Measurements from ENCODE around the gene XCR1.
"Not testable (repeated sequence)": the region's sequence is repeated elsewhere in the genome, so short reads cannot be mapped to it uniquely, and the experiment has no call there.

Gene XCR1, protein sequence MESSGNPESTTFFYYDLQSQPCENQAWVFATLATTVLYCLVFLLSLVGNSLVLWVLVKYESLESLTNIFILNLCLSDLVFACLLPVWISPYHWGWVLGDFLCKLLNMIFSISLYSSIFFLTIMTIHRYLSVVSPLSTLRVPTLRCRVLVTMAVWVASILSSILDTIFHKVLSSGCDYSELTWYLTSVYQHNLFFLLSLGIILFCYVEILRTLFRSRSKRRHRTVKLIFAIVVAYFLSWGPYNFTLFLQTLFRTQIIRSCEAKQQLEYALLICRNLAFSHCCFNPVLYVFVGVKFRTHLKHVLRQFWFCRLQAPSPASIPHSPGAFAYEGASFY

DNA sequence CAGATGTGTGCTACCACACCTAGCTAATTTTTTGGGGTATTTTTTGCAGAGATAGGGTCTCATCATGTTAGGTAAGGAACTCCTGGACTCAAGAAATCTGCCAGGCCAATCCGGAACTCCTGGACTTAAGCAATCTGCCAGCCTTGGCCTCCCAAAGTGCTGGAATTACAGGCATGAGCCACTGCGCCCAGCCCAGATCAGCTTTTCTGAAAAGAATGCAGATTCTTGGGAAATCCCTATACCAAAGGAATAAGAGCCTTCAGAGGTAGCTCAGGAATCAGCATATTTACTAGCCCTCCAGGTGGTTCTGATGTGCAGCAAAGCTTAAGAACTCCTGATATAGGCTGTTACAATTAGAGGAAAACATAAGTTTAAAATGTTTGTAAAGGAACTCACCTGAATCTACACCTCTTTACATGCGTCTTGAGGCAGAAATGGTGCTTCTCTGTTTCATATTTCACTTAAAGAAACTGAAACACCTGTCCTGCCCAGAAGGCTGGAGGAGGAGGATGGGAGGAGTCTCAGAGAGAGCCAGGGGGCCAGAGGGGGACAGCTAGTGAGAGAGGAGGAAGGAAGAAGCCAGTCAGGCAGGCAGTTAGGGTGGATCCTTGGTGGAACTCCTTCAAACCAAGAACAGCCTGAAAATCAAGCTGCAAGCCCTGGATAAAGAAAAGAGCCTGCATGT lies at the start of gene XCR1:
Gene XCR1 (minus strand): TSS at position 463 of the 685 bp plus-strand sequence. CDS start 5,536 bp downstream, outside the sequence.
- no peak for DNase-seq

DNA sequence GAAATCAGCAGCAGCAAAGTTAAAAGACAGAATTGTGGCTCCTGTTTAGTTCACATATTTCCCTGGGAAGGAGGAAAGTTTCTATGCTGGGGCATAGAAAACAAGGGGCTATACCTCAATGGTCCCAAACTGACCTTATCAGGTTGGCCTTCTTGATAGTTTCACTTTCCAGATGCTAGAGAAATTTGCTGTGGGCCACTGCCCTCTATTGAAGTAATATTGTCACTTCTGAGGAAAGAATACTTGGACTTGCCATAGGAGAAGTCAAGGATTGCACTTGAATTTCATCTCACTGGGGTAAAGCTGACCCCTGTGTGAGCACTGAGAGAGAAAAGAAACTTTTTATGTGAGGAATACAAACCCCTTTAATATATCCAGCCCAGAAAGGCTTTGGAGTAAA lies 49.3 kb upstream of the XCR1 start:
- no peak for DNase-seq

DNA sequence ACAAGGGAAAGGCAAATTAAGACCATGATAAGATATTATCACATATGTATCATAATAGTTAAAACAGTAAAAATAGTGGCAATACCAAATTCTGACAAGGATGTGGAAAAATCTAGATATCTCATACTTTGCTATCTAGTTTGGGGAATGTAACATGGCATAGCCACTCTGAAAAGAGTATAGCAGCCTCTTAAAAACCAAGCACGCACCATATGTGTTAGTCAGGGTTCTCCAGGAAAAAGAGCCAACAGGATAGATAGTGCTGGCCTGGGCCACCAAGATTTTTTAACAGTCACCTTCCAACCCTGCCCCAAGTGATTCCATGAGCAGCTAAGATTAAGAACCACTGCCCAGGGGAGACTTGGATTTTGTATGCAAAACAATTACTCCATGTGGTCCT lies 48.5 kb upstream of the XCR1 start:
- no peak for DNase-seq

DNA sequence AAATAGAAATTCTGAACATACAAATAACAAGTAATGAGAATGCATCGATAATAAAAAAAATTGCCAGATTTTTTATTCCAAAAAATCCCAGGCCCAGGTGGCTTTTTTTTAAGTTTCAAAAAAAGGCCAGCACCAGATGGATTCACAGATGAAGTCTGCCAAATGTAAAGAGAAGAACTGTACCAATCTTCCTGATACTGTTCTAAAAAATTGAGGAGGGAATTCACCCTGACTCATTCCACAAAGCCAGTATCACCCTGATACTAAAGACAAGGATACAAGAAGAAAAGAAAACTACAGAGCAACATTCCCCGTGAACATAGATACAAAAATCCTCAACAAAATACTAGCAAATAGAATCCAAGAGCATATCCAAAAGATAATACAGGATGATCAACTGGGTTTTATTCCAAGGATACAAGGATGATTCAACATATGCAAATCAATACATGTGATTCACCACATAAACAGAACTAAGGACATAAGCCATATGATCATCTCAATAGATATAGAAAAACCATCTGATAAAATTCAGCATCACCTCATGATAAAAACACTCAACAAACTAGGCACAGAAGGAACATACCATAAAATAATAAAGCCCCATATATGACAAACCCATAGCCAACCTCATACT lies 44.1 kb upstream of the XCR1 start:
- DNase-seq = no peak

DNA sequence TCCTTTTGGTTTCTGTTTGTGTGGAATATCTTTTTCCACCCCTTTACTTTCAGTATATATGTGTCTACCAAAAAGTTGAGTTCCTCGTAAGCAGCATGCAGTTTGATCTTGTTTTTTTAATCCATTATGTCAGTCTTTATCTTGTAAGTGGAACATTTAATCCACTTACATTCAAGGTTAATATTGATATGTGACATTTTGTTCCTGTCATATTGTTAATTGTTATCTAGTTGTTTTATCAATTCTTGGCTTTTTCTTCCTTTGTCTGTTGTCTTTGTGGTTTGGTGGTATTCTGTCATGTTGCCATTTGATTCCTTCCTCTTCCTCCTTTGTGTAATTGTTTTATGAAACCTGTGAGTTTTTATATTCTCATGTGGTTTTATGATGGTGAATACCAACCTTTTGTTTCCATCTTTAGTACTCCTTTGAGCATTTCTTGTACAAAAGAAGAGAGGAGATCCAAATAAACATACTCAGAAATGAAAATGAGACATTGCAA lies 43.4 kb upstream of the XCR1 start:
- DNase-seq = no peak

DNA sequence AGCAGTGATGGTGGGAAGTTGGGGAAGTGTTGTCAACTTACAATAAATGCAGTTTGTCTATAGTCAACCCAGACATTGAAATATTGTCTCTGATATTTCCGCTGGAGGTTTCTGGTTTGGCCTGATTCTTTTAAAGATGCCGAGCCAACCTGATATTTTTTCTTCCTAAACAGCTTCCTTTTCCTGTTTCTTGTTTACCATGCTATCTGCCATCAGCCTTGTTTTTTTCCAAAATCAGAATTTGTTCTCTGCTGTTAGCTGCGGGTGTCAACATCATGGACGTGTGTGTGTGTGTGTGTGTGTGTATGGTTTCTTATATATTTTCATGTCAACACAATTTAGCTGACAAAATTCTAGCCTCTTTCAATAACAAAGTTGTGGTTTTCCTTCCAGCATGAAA lies 41.2 kb upstream of the XCR1 start:
- no peak for DNase-seq

DNA sequence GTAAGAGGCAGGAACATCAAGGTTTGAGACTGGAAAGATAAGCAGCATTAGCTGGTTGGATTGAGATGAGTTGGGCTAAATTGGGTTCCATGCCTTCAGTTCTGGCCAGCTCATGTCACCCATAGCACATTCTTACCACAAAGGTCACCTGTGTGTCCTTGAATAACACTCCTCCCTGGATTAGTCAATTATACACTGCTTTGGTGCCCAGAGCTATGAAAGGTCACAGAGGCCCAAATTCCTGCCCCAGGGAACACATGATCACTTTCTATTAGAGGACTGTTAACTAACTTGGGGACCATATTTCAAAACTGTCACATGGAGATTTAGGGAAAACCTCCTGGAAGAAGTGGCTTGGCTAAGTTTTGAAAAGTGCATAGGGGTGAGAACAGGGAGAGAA lies 40.1 kb upstream of the XCR1 start:
- no peak for DNase-seq

DNA sequence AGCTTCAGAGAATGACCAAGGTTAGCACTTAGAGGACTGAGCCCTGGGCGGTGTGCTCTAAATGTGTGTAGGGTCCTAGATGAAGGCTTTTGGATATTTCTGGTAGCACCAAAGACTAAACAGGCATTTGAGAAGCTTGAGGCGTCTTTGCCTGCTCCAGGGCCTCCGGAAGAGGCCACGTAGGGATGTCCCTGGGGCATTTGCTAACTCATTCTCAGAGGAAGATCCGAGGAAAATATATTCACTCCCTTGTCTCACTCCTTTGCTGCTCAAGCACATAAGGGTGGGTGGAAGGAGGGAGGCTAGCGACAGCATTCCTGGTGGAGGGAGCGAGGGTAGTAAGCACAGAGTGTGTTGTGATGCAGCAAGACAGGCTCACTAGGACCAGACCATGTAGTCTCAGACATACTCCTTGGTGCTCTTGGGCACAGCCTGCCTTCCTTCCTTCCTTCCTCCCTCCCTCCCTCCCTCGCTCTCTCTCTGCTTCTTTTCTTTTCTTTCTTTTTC lies 38.5 kb upstream of the XCR1 start:
- DNase-seq = no peak

DNA sequence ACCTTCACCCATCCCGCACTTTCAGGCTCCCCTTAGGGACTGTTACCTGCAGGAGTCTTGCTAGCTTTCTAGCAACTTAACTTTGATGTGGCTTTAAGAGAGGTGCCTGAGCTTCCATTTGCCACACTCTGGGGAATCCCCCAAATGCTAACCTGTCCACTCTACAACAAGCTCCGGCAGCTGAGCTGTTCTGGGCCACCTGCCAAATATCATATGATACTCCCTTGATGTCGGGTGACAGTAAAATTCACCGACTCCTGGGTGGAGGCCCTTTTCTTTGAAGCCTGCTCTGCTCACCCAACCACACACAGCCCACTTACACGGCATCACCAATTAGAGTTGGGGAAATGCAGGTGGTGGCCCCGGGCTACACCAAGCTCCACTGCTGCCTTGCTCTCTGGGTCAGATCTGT lies 38.0 kb upstream of the XCR1 start:
- DNase-seq = peak; percentile 83

DNA sequence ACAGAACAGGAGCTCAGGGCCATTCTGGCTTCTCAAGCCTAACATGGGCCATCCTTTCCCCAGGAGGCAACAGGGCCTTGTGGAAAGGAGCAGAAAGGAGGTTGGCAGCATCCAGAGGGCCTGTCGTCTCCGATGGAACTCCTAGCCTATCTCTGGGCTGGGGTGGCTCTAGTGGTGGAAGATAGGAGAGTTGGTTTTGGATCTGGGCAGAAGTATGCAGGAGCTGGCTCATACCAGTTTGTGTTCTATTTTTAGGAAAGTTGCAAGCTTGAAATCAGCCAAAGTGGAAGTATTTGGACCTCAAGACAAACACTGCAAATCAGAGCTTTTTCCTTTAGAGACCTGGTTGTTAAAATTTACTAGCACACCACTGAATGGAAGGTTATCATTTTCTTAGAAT lies 35.4 kb upstream of the XCR1 start:
- no peak for DNase-seq

DNA sequence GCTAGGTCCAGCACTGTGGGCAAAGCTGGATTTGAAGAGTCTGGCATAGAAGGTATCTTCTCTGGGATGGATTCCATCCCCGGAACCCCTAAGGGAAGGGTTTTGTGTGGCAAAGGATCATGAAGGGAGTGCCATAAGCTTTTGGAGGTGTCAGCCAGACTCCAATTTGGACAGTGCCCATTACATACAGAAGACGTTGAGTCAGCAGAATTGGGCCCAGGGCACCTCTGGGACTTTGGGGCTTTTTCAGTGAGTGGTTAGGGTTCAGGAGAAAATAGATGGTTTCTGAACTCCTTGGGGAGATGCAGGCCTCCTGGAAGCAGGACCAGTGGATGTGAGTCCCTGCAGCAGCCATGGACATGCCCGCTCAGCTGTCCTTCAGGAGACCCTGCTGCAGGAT lies 34.6 kb upstream of the XCR1 start:
- DNase-seq = no peak

DNA sequence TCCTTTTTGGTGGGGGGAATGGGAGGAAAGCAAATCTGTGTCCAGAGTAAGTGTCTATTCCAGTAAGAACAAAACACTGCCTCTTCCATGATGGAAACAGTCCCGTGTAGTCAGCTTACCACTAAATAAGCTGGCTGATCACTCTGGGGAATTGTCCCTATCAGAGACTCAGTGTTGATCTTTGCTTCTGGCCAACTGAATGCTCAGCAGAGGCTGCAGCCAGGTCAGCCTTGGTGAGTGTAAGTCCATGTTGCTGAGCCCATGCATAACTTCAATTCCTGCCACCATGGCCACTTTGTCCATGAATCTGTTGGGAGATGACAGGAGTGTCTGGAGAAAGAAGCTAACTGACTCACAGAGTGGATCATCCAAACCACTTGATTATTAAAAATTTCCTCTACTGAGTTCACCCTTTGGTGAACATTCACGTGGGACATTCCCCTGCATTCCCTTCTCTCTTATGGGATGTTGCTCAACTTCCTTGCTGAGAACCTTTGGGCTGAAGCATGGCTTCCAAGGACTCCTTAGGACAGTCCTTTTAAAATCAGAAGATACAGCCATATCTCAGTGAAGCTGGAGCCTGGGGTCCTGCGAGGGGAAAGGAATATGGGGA lies 33.9 kb upstream of the XCR1 start:
- DNase-seq = no peak

DNA sequence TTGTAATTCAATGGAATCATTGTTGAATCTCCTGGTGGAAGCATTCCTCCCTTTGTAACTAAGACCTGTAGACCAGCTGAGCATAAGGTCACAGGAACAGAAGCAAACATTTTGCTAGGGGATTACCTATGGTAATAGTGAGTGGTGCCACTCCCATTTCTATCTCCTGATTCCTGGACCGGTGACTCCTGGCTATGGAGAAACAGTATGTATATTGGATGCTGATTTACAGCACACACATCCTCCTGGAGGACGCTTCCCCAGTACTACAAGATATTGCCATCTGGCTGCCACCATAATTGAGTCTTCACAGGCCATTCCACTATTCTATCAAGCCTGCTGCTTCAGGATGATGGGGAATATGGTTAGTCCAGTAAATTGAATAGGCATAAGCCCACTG lies 33.3 kb upstream of the XCR1 start:
- no peak for DNase-seq

DNA sequence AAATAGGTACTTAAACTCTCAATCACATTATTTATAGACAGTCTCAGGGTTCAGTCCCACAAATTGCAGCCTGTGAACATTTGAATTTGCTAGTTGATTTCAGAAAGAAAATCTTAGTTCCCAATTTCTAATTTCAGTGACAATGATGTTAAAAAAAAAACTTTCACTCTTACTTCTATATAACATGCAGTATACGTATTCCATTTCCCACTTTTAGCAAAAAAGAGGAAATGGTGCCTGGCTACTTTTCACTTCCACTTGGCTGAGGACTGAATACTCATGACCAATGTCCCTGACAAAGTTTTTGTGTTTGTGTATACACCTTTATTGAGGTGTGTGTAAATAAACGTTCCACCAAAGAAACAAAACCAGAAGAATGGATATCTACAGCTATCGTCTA lies 32.1 kb upstream of the XCR1 start:
- DNase-seq = no peak

DNA sequence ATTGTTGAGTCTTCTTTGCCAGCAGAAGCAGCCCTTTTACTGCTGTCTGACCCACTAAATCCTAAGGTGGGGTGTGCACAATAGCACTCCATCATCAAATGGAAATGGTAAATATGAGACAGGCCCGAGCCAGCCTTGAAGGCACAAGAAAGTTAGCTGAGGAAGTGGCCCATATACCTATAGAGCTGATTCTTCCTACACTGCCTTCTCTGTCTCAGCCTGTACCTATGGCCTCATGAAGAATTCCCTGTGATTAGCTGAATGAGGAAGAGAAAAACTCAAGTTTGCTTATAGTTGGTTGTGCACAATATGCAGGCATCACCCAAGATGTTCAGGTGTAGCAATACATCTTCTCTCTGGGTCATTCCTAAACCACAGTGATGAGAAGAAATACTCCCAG lies 31.7 kb upstream of the XCR1 start:
- no peak for DNase-seq

DNA sequence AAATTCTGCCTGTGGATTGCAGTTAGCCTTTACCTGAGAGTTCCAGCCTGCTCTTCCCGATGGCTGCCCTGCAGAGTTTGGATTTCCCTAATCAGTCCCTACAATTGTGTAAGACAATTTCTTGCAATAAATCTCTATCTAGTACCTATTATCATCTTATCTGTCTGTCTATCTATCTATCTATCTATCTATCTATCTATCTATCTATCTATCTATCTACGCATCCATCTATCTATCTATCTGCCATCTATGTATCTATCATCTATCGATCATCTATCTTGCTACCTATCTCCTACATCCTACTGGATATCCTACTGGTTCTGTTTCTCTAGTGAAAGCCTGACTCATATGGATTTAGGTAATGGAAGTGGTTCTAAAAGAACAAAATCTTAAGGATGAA lies 30.4 kb upstream of the XCR1 start:
- no peak for DNase-seq

DNA sequence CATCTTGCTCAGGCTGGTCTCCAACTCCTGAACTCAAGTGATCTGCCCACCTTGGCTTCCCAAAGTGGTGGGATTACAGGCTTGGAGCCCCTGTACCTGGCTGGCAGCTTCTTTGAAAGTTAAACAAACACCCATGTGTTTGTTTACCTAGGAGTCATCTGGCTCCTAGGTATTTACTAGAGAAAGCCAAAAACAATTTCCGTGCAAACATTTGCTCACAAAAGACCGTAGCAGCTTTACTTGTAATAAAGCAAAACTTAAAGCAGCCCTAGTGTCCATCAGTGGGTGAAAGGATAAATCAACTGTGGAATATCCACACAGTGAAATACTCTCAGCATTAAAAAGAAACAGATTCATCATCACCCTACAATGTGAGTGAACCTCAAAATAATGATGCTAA lies 29.4 kb upstream of the XCR1 start:
- no peak for DNase-seq

DNA sequence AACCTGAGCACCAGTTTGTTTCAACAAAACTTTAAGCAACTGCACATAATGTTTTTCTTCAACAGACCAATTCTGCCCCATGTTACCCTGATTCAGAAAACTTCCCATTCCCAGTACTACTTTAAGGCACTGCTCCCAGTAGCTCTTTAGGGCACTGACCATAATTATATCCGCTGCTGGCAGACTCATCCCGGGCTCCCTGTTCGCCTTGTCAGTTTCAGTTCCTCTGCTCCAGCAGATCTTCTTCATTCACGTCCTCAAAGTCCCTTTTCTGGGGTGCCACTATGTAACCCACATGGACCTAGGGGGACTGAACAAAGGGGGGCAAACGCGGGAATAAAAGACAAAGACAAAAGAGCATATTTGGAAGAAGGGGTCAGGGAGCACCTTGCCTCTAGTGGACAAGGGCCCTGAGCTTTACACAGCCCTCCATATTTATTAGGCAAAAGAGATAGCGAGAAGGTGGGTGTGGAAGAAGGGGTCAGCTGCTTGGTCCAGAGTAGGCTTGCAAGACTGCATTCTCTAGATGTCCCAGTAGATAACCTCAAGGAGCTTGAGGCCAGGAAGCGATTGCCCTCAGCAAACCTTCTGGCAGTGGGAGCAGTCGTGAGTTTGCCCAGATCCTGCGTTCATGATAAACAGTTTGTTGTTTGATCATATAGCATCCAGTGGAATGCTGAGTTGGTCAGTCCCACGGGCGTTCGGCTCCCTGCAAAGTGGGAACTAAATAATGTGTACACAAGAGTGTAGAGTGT lies 26.7 kb upstream of the XCR1 start:
- not testable (repeated sequence) for DNase-seq

DNA sequence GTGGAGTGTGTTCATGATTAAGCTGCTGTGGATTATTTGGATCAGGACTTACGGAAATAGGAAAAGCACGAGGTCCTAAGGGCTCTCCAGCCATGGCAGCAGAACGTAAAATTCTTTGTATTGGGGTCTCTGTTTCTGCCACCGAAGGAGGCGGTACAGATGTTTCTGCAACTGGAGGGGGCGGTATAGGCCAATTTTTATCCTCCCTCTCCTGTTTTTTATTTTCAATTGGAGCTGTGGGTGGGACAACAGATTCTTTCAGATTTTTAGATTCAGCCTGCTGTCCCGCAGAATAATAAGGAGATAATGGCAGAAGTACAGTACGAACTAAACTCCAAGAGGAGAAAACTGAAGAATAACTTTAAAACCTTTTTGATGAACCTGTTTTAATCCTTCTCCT lies 26.0 kb upstream of the XCR1 start:
- not testable (repeated sequence) for DNase-seq

DNA sequence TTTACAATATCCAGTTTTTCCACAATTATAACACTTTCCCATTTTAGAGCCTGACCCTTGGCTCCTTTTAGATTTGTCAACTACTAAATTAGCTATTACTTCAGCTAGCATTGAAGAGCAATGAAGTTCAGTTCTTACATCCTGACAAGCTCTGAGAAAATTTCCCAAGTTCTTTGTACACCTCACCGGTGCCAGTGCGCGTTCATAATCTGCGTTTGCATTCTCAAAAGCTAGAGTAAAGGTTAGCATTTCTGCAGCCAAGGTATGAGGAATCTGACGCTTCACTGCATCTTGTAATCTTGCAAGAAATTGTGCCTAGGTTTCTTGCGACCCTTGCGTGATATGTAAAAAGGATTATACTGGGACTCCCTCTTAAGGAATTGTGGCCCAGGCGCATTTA lies 25.2 kb upstream of the XCR1 start:
- DNase-seq = no peak

DNA sequence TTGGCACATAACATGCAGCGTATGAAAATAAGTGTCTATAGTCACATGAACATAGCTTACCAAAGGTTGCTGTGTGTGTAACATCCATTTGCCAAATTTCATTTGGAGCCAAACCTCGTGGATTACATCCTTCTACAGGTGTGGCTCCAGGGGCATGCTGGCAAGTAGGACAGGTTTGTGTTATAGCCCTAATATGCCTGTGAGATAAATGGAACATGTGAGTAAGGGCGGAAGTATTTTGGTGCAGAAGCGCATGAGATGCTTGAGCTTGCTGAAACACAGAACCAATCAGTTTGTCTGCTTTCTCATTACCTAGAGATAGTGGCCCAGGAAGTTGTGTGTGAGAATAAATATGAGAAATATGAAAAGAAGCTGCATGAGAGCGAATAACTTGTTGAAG lies 21.8 kb upstream of the XCR1 start:
- no peak for DNase-seq

DNA sequence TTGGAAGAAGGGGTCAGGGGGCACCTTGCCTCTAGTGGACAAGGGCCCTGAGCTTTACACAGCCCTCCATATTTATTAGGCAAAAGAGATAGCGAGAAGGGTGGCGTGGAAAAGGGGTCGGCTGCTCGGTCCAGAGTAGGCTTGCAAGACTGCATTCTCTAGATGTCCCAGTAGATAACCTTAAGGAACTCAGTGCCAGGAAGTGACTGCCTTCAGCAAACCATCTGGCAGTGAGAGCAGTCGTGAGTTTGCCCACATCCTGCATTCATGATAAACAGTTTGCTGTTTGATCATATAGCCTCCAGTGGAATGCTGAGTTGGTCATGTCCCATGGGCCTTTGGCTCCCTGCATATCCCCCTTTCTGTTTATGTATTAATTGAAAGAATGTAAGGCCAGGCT lies 18.9 kb upstream of the XCR1 start:
- not testable (repeated sequence) for DNase-seq

DNA sequence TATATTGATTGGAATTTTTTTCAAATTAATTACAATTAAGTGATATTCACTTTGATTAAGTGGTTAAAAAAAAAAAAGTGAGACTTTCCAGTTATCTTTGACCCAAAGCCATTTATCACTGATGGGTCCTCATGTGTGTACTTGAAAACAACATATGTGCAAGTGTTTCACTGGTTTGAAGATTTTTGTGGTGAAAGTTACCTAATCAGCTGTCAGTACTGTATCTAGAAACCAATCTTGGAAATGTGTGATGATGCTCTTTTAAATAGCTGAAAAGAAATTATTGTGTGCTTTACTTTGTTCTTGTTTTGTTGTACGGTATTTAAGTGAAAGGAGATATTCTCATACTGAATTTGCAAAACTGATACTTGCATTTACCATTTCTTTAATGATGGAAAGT lies 11.6 kb upstream of the XCR1 start:
- no peak for DNase-seq

All from stimulated activated naive CD4-positive, alpha-beta T cell treated with Interleukin-2 at 50 U/mL for 16 hours (primary cell).